Astrocyte (in vitro differentiated cells and primary cell): ENCODE data around the gene ALDOB. TPM values are rescaled to one million over a fixed set of nuclear protein-coding genes. Genes with fewer than 3 reads are reported as not detected.

Experiments
- DNase-seq: peaks from one replicate; pipeline ENCODE4 v3.0.0-alpha.2; 2010; ENCODE audit warnings: low read depth
- FAIRE-seq: peaks from 2 replicates; lab custom pipeline; 2011; peaks lifted over from hg19 to GRCh38; lab: Jason Lieb, UNC
- H2AFZ ChIP-seq: 2 replicates; pipeline ENCODE4 v1.6.0; 2012; ENCODE audit warnings: low read depth, low read length, inconsistent platforms
- H3K27ac ChIP-seq: 2 replicates; pipeline ENCODE4 v1.5.1; 2011; ENCODE audit warnings: low read depth, low read length, inconsistent platforms
- H3K27me3 ChIP-seq: 2 replicates; pipeline ENCODE4 v1.6.0; 2011; ENCODE audit warnings: low read length, inconsistent platforms; ENCODE audit not compliant: insufficient read depth
- H3K36me3 ChIP-seq: 2 replicates; pipeline ENCODE4 v1.5.1; 2011; ENCODE audit warnings: low read length, inconsistent platforms; ENCODE audit not compliant: insufficient read depth
- H3K4me1 ChIP-seq: 2 replicates; pipeline ENCODE4 v1.5.1; 2011; ENCODE audit warnings: low read length, inconsistent platforms; ENCODE audit not compliant: insufficient read depth
- H3K4me2 ChIP-seq: 2 replicates; pipeline ENCODE4 v1.6.0; 2012; ENCODE audit warnings: low read length, inconsistent platforms
- H3K4me3 ChIP-seq: 2 replicates; pipeline ENCODE4 v1.5.1; 2011; ENCODE audit warnings: low read depth, mild to moderate bottlenecking, low read length, inconsistent platforms; ENCODE audit not compliant: insufficient read depth
- H3K79me2 ChIP-seq: 2 replicates; pipeline ENCODE4 v1.6.0; 2012; ENCODE audit warnings: mild to moderate bottlenecking, low read length, inconsistent platforms; ENCODE audit not compliant: insufficient read depth
- H3K9ac ChIP-seq: 2 replicates; pipeline ENCODE4 v1.6.0; 2012; ENCODE audit warnings: mild to moderate bottlenecking, low read length, inconsistent platforms
- H3K9me3 ChIP-seq: 2 replicates; pipeline ENCODE4 v1.5.1; 2012; ENCODE audit warnings: low read depth, mild to moderate bottlenecking, low read length, inconsistent platforms; ENCODE audit not compliant: insufficient read depth
- H4K20me1 ChIP-seq: 2 replicates; pipeline ENCODE4 v1.6.0; 2012; ENCODE audit warnings: low read length, inconsistent platforms; ENCODE audit not compliant: insufficient read depth
- H3K27ac Mint-ChIP-seq: one replicate; pipeline ENCODE4 v1.8.0; 2021; ENCODE audit warnings: mild to moderate bottlenecking, mixed read lengths; ENCODE audit not compliant: unreplicated experiment
- H3K27me3 Mint-ChIP-seq: one replicate; pipeline ENCODE4 v1.8.0; 2021; ENCODE audit warnings: low read depth, mixed read lengths; ENCODE audit not compliant: unreplicated experiment
- H3K36me3 Mint-ChIP-seq: one replicate; pipeline ENCODE4 v1.8.0; 2021; ENCODE audit warnings: low read depth, mixed read lengths; ENCODE audit not compliant: unreplicated experiment
- H3K4me1 Mint-ChIP-seq: one replicate; pipeline ENCODE4 v1.8.0; 2021; ENCODE audit warnings: low read depth, mixed read lengths; ENCODE audit not compliant: unreplicated experiment
- H3K4me3 Mint-ChIP-seq: one replicate; pipeline ENCODE4 v1.8.0; 2021; ENCODE audit warnings: mild to moderate bottlenecking, moderate library complexity, mixed read lengths; ENCODE audit not compliant: unreplicated experiment
- H3K9me3 Mint-ChIP-seq: one replicate; pipeline ENCODE4 v1.8.0; 2021; ENCODE audit warnings: mild to moderate bottlenecking, mixed read lengths; ENCODE audit not compliant: unreplicated experiment
- EZH2 ChIP-seq: IDR thresholded peaks from 2 replicates; pipeline ENCODE4 v1.6.1; 2012; ENCODE audit warnings: mild to moderate bottlenecking, low read length, inconsistent platforms; ENCODE audit not compliant: insufficient read depth
- total RNA-seq: library from RNA; stranded (reverse); gene quantifications from 2 replicates; pipeline ENCODE4 v1.2.1, GENCODE V29; 2021
- TF ChIP-seq, protein P1 (sequence below): IDR thresholded peaks from 2 replicates; pipeline ENCODE4 v1.5.1; 2011; ENCODE audit warnings: low read depth, mild to moderate bottlenecking, inconsistent platforms, low read length, moderate library complexity; ENCODE audit not compliant: insufficient read depth

ALDOB gene
- total RNA-seq, 1 donor from 2014 or later = not detected

DNA sequence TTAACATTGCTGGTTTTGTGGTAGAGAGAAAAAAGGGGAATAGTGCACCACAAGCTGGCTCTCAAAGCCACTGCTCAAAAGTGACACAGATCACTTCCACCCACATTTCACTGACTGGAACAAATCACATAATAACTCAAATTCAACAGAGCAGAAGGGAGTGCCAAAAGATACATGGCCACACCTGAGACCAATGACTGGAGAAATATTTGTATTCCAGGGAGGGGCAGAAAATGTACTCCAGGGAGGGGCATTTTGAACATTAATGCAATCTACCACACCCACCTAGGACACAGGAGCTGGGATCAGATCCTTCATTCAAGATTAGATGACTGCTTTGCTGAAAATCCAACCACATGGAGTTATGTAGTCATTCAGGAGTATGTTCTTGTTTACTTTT is 44.8 kb upstream of the ALDOB start:
- Histone ChIP-seq H3K4me2 (no peak overlapping the region), H3K4me3 (no peak overlapping the region), H4K20me1 (no peaks in the 10 kb centered on the region), H3K4me1 (peaks cover 4% of the 10 kb centered on the region), H3K9ac (no peak overlapping the region), H2AFZ (no peak overlapping the region), H3K79me2 (no peaks in the 10 kb centered on the region), H3K27ac (no peak overlapping the region), H3K36me3 (no peaks in the 10 kb centered on the region), H3K27me3 (no peaks in the 10 kb centered on the region), H3K9me3 (no peaks in the 10 kb centered on the region)
- H3K27ac Mint-ChIP-seq = no peak overlapping the region
- H3K27me3 Mint-ChIP-seq = no peaks in the 10 kb centered on the region
- H3K9me3 Mint-ChIP-seq = peaks cover 2% of the 10 kb centered on the region
- peaks cover 16% of the 10 kb centered on the region for H3K4me1 Mint-ChIP-seq
- H3K4me3 Mint-ChIP-seq = no peak overlapping the region
- no peak for FAIRE-seq
- TF ChIP-seq, protein P1, sequence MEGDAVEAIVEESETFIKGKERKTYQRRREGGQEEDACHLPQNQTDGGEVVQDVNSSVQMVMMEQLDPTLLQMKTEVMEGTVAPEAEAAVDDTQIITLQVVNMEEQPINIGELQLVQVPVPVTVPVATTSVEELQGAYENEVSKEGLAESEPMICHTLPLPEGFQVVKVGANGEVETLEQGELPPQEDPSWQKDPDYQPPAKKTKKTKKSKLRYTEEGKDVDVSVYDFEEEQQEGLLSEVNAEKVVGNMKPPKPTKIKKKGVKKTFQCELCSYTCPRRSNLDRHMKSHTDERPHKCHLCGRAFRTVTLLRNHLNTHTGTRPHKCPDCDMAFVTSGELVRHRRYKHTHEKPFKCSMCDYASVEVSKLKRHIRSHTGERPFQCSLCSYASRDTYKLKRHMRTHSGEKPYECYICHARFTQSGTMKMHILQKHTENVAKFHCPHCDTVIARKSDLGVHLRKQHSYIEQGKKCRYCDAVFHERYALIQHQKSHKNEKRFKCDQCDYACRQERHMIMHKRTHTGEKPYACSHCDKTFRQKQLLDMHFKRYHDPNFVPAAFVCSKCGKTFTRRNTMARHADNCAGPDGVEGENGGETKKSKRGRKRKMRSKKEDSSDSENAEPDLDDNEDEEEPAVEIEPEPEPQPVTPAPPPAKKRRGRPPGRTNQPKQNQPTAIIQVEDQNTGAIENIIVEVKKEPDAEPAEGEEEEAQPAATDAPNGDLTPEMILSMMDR = no peak
- TF ChIP-seq EZH2 = no peak
- DNase-seq = no peak
- peaks cover 14% of the 10 kb centered on the region for H3K36me3 Mint-ChIP-seq

GRCh38 chr9:101479338-101480030 is 43.9 kb upstream of the ALDOB start:
- no peak overlapping the region for H3K9ac ChIP-seq
- H3K4me1 ChIP-seq = peaks cover 4% of the 10 kb centered on the region
- no peaks in the 10 kb centered on the region for H3K27me3 ChIP-seq
- peaks cover 2% of the 10 kb centered on the region for H3K9me3 Mint-ChIP-seq
- FAIRE-seq = no peak
- H3K36me3 Mint-ChIP-seq = peaks cover 15% of the 10 kb centered on the region
- H3K79me2 ChIP-seq = no peaks in the 10 kb centered on the region
- no peak overlapping the region for H3K27ac Mint-ChIP-seq
- peaks cover 16% of the 10 kb centered on the region for H3K4me1 Mint-ChIP-seq
- DNase-seq = no peak
- no peaks in the 10 kb centered on the region for H3K27me3 Mint-ChIP-seq
- H3K4me3 ChIP-seq = no peak overlapping the region
- no peak overlapping the region for H3K4me3 Mint-ChIP-seq
- H3K9me3 ChIP-seq = no peaks in the 10 kb centered on the region
- TF ChIP-seq, protein P1 = no peak
- TF ChIP-seq EZH2 = no peak
- no peak overlapping the region for H2AFZ ChIP-seq
- H3K27ac ChIP-seq = no peak overlapping the region
- no peak overlapping the region for H3K4me2 ChIP-seq
- no peaks in the 10 kb centered on the region for H3K36me3 ChIP-seq
- H4K20me1 ChIP-seq = no peaks in the 10 kb centered on the region

- Mint-ChIP-seq H3K4me3 (no peak overlapping the region), H3K27ac (no peak overlapping the region), H3K36me3 (peaks cover 19% of the 10 kb centered on the region), H3K9me3 (peaks cover 2% of the 10 kb centered on the region), H3K4me1 (peaks cover 16% of the 10 kb centered on the region), H3K27me3 (no peaks in the 10 kb centered on the region)
- Histone ChIP-seq H3K27ac (no peak overlapping the region), H3K9ac (no peak overlapping the region), H3K4me3 (no peak overlapping the region), H3K9me3 (no peaks in the 10 kb centered on the region), H3K36me3 (no peaks in the 10 kb centered on the region), H4K20me1 (no peaks in the 10 kb centered on the region), H3K4me2 (no peak overlapping the region), H3K4me1 (peaks cover 4% of the 10 kb centered on the region), H2AFZ (no peak overlapping the region), H3K27me3 (no peaks in the 10 kb centered on the region), H3K79me2 (no peaks in the 10 kb centered on the region)
- TF ChIP-seq EZH2 = no peak
- TF ChIP-seq, protein P1 = no peak
- FAIRE-seq (no peak), DNase-seq (no peak)
These were observed 43.3 kb upstream of the ALDOB start for GRCh38 chr9:101478906-101479305.
